MM.1S (cell line): ENCODE results near the gene CSTF3.

Experiments used
- CTCF ChIP-seq: fragments of 300-600 bp; sonication (generic); IDR thresholded peaks from 2 replicates; pipeline ENCODE4 v1.5.1; 2016; ENCODE audit warnings: antibody characterized with exemption, low read length, mixed read lengths
- EZH2 ChIP-seq: fragments of 300-600 bp; sonication (generic); optimal IDR thresholded peaks from 2 replicates; pipeline ENCODE3; 2017; ENCODE audit warnings: low read depth, mild to moderate bottlenecking, antibody characterized with exemption, low read length, mixed read lengths
- EZH2phosphoT487 ChIP-seq: fragments of 300-600 bp; sonication (generic); IDR thresholded peaks from 2 replicates; pipeline ENCODE4 v1.6.1; 2018; ENCODE audit warnings: antibody characterized with exemption, low read length

GRCh38 chr11:33171251-33171650 is 10.0 kb upstream of the CSTF3 start:
- no peak for TF ChIP-seq CTCF
- no peak for TF ChIP-seq EZH2
- TF ChIP-seq EZH2phosphoT487: no peak
